Adrenal gland (tissue), 12 donors: ENCODE measurements around the gene HEY2. TPM values are rescaled to one million over a fixed set of nuclear protein-coding genes. Genes with fewer than 3 reads are reported as not detected.

Source experiments
- DNase-seq, 7 donors: peaks; one replicate each; pipeline ENCODE4 v3.0.0-alpha.2; 2019 to 2020
- H3K27ac ChIP-seq, 5 donors: fragments of 200-600 bp; sonication (generic) in 4 of 5; 1 replicate in 3 of 5; 2 replicates in 2 of 5; pipeline versions ENCODE4 v1.5.1 to v1.8.0; 2016 to 2020; ENCODE audit warnings: mild to moderate bottlenecking in 1 of 5
- H3K27me3 ChIP-seq: fragments of 200-600 bp; 2 replicates; pipeline ENCODE4 v1.8.0; 2021
- H3K36me3 ChIP-seq, 2 donors: fragments of 200-600 bp; replicated peaks in 1 of 2; 1 replicate in 1 of 2; 2 replicates in 1 of 2; pipeline versions ENCODE4 v1.5.1 to v1.8.0; 2018 to 2022
- H3K4me1 ChIP-seq, 2 donors: fragments of 200-600 bp; replicated peaks in 1 of 2; 1 replicate in 1 of 2; 2 replicates in 1 of 2; pipeline versions ENCODE4 v1.5.1 to v1.8.0; 2018 to 2021
- H3K4me3 ChIP-seq, 4 donors: fragments of 200-600 bp; sonication (generic) in 3 of 4; one replicate each; pipeline ENCODE4 v1.5.1; 2016 to 2018
- H3K9me3 ChIP-seq, 3 donors: fragments of 200-600 bp; sonication (generic) in 1 of 3; replicated peaks in 1 of 3; 1 replicate in 2 of 3; 2 replicates in 1 of 3; pipeline versions ENCODE4 v1.5.1 to v1.8.0; 2016 to 2021
- POLR2A ChIP-seq, 2 donors: fragments of 450-650 bp; IDR thresholded peaks; one replicate each; pipeline ENCODE4 v1.6.1; 2017; ENCODE audit warnings: antibody characterized with exemption in 2 of 2, mild to moderate bottlenecking in 2 of 2, moderate library complexity in 1 of 2
- WGBS, 4 donors: extraction: QIAGEN DNeasy Blood & Tissue Kit in 2 of 4; methylation state at CpG; one replicate each; pipeline versions ENCODE4 v1.1.5 to v1.1.7; 2013 to 2017; 5-methylcytosine and 5-hydroxymethylcytosine counted together
- intact Hi-C, 2 donors: fragments of 100-400 bp; cut with DNase I; formaldehyde crosslinking; loops; one replicate each; pipeline versions ENCODE4 v1.14.1 to v1.15.0; 2022 to 2023
- polyA plus RNA-seq, 3 donors: library from polyadenylated mRNA; stranded (reverse); fragments of 200-250 nt in 2 of 3; fragments of 350-450 nt in 1 of 3; fragmentation: Illumina TruSeq in 1 of 3; extraction: RNeasy Lipid Tissue Mini Kit (QIAGEN cat#74804) in 1 of 3; gene quantifications; one replicate each; pipeline ENCODE4 v1.2.3, GENCODE V29; 2013 to 2014
- total RNA-seq, 9 donors: library from RNA; depleted of rRNA in 4 of 9; stranded (reverse); fragments of >200 nt in 4 of 9; fragments of 120-200 nt in 1 of 9; fragmentation: NEBNext Ultra II Directional in 1 of 9; extraction: Animal tissue kit (Norgen Biotek cat#: 25700) in 1 of 9; gene quantifications; one replicate each; pipeline versions ENCODE4 v1.1.0 to v1.2.4, GENCODE V29; 2013 to 2023
- TF ChIP-seq, protein P1 (sequence below), 6 experiments: fragments of 450-650 bp in 4 of 6; fragments of 200-600 bp in 2 of 6; sonication (generic) in 1 of 6; IDR thresholded peaks; 1 replicate in 5 of 6; 2 replicates in 1 of 6; pipeline versions ENCODE4 v1.5.1 to v1.8.0; 2016 to 2021; ENCODE audit warnings: antibody characterized with exemption in 6 of 6, mild to moderate bottlenecking in 2 of 6, moderate library complexity in 1 of 6
- donor health status: healthy with polysubstance abuse.
- donor health status: Bipolar disorder and iron deficiency.
- donor health status: DM: yes; HTN: yes; CAD: no.
- donor health status: DM: no; HTN: no; CAD: no.
- donor health status: DM: no; HTN: no; CAD: no.
- donor health status: DM: yes; HTN: yes; CAD: no.

HEY2 gene
- total and polyA plus RNA-seq, 12 donors, result 0.46 to 2.1 (median 1.2) TPM; not detected in 1

- Histone ChIP-seq H3K4me3 (no peak overlapping the region), H3K27me3 (no peaks in the 10 kb centered on the region), H3K9me3 (no peaks in the 10 kb centered on the region), H3K4me1 (peaks cover 37 to 72% of the 10 kb centered on the region in 2 donors), H3K27ac (peak overlapping the region in 2 of 5 donors; percentile 16 to 18), H3K36me3 (no peaks in the 10 kb centered on the region)
- 62 to 75% (median 66%) methylated on average over 4 of the region's 4 CpGs for WGBS, 4 donors
- TF ChIP-seq, protein P1, sequence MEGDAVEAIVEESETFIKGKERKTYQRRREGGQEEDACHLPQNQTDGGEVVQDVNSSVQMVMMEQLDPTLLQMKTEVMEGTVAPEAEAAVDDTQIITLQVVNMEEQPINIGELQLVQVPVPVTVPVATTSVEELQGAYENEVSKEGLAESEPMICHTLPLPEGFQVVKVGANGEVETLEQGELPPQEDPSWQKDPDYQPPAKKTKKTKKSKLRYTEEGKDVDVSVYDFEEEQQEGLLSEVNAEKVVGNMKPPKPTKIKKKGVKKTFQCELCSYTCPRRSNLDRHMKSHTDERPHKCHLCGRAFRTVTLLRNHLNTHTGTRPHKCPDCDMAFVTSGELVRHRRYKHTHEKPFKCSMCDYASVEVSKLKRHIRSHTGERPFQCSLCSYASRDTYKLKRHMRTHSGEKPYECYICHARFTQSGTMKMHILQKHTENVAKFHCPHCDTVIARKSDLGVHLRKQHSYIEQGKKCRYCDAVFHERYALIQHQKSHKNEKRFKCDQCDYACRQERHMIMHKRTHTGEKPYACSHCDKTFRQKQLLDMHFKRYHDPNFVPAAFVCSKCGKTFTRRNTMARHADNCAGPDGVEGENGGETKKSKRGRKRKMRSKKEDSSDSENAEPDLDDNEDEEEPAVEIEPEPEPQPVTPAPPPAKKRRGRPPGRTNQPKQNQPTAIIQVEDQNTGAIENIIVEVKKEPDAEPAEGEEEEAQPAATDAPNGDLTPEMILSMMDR (IDR thresholded peaks at IDR 0.05), result no peak
- TF ChIP-seq POLR2A (IDR thresholded peaks at IDR 0.05), result no peak
- intact Hi-C loops, result no loop called here
- DNase-seq, result no peak
Measured at GRCh38 chr6:125808060-125808459, 58.6 kb downstream of the HEY2 start.

DNA sequence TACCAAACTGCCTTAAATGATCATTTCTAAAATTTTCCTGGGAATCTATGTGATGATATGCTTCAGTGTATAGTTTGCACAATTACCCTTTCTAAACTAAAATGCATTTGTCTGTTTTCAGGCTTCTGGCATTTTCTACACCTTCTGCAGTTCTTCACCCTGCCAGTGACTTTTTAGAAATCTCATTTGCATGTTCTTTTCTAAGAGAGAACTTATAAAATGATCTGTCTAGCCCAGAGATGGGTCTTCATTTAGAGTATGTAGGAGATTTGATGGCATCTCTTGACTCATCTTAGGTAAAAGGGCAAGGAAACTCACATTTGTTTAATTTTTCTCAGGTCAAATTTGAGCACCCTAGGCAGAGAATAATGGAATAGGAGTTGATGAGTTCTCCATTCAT is 59.2 kb downstream of the HEY2 start:
- intact Hi-C loops, result no loop called here
- no peak for TF ChIP-seq POLR2A (IDR thresholded peaks at IDR 0.05)
- TF ChIP-seq, protein P1 (IDR thresholded peaks at IDR 0.05), result no peak
- no peaks in the 10 kb centered on the region for H3K9me3 ChIP-seq
- H3K4me3 ChIP-seq, result no peak overlapping the region
- H3K36me3 ChIP-seq, result no peaks in the 10 kb centered on the region
- H3K27me3 ChIP-seq, result no peaks in the 10 kb centered on the region
- DNase-seq, result no peak
- peaks cover 33 to 72% of the 10 kb centered on the region in 2 donors for H3K4me1 ChIP-seq
- no peak overlapping the region for H3K27ac ChIP-seq

- Histone ChIP-seq H3K9me3 (no peaks in the 10 kb centered on the region), H3K27me3 (no peaks in the 10 kb centered on the region), H3K36me3 (no peaks in the 10 kb centered on the region), H3K4me3 (no peak overlapping the region), H3K27ac (peak overlapping the region in 1 of 5 donors; percentile 28), H3K4me1 (peaks cover 30 to 72% of the 10 kb centered on the region in 2 donors)
- TF ChIP-seq, protein P1 (IDR thresholded peaks at IDR 0.05), result no peak
- TF ChIP-seq POLR2A (IDR thresholded peaks at IDR 0.05), result no peak
- intact Hi-C loops, result no loop called here
- DNase-seq, result no peak
- 68 to 83% (median 78%) methylated on average over 3 of the region's 3 CpGs for WGBS, 4 donors
Measured at GRCh38 chr6:125809570-125810170, 60.2 kb downstream of the HEY2 start.

- Histone ChIP-seq H3K36me3 (peaks cover 0 to under 1% of the 10 kb centered on the region in 2 donors), H3K27me3 (no peaks in the 10 kb centered on the region), H3K9me3 (no peaks in the 10 kb centered on the region), H3K27ac (no peak overlapping the region), H3K4me1 (peaks cover 24 to 72% of the 10 kb centered on the region in 2 donors), H3K4me3 (no peak overlapping the region)
- no peak for TF ChIP-seq POLR2A (IDR thresholded peaks at IDR 0.05)
- TF ChIP-seq, protein P1 (IDR thresholded peaks at IDR 0.05), result no peak
- no peak for DNase-seq
- WGBS, 4 donors, result 60 to 89% (median 86%) methylated on average over 1 of the region's 1 CpG
- intact Hi-C loops, result no loop called here
Measured at GRCh38 chr6:125810445-125810844, 61.0 kb downstream of the HEY2 start.

Other genes starting within 250 kb of the HEY2 start
- gene NCOA7, start 41.3 kb downstream of the HEY2 start, total RNA-seq, result 100 to 1,000 TPM in 4 of 9 donors, 10 to 100 TPM in 5; 27.9 to 180 (median 72.3) TPM
- gene NCOA7, start 41.3 kb downstream of the HEY2 start, polyA plus RNA-seq, result 10 to 100 TPM; 24.5 to 77.9 (median 53.0) TPM
- gene HINT3, start 207.1 kb downstream of the HEY2 start, total RNA-seq, result 10 to 100 TPM; 23.4 to 39.3 (median 30.4) TPM
- gene HINT3, start 207.1 kb downstream of the HEY2 start, polyA plus RNA-seq, result 10 to 100 TPM in 1 of 3 donors, 1 to 10 TPM in 2; 4.7 to 40.6 (median 7.7) TPM
- gene TRMT11, start 236.9 kb downstream of the HEY2 start, total RNA-seq, result 10 to 100 TPM; 10.9 to 29.9 (median 18.1) TPM
- gene TRMT11, start 236.9 kb downstream of the HEY2 start, polyA plus RNA-seq, result 10 to 100 TPM in 2 of 3 donors, 1 to 10 TPM in 1; 9.7 to 21.3 (median 12.5) TPM